ENCODE measurements around the gene TRIM41.
"Not testable (repeated sequence)": the region's sequence is repeated elsewhere in the genome, so short reads cannot be mapped to it uniquely, and the experiment has no call there.

- not testable (repeated sequence) for TF ChIP-seq POLR2A (IDR thresholded peaks at IDR 0.05; ENCODE audit: insufficient read depth in 1 of 2, low read depth in 2 of 2, low read length in 2 of 2); SOX13 (IDR thresholded peaks at IDR 0.05); SOX13 (CRISPR knock-in tag; conservative IDR thresholded peaks at IDR 0.05 in 1 of 2, IDR thresholded peaks at IDR 0.05 in 1 of 2); ZHX1 (CRISPR knock-in tag; IDR thresholded peaks at IDR 0.05; ENCODE audit: low read depth); CTCF (CRISPR knock-in tag; IDR thresholded peaks at IDR 0.05); PRPF4 (IDR thresholded peaks at IDR 0.05; ENCODE audit: low read depth, low read length, poor library complexity, severe bottlenecking); ZNF263 (CRISPR knock-in tag; IDR thresholded peaks at IDR 0.05); SP1 (IDR thresholded peaks at IDR 0.05); SP1 (CRISPR knock-in tag; IDR thresholded peaks at IDR 0.05); CCDC6 (CRISPR knock-in tag; IDR thresholded peaks at IDR 0.05)
These were observed 14.1 kb upstream of the TRIM41 start for GRCh38 chr5:181209006-181209405.
